HEK293T (cell line): ENCODE measurements around the gene NKPD1.

ENCODE experiments used
- ARNT ChIP-seq: fragments of 450-650 bp; IDR thresholded peaks from 2 replicates; pipeline ENCODE4 v1.6.1; 2017; ENCODE audit warnings: mild to moderate bottlenecking
- BHLHE40 ChIP-seq: fragments of 450-650 bp; IDR thresholded peaks from 2 replicates; pipeline ENCODE4 v1.6.1; 2016; ENCODE audit warnings: mild to moderate bottlenecking, moderate library complexity, borderline replicate concordance
- CTBP1 ChIP-seq: fragments of 450-650 bp; IDR thresholded peaks from 2 replicates; pipeline ENCODE4 v1.6.1; 2016; ENCODE audit warnings: borderline replicate concordance
- ELF4 ChIP-seq: fragments of 450-650 bp; IDR thresholded peaks from 2 replicates; pipeline ENCODE4 v1.6.1; 2017; ENCODE audit warnings: antibody characterized with exemption
- FOXK2 ChIP-seq: fragments of 450-650 bp; IDR thresholded peaks from 2 replicates; pipeline ENCODE4 v1.6.1; 2016; ENCODE audit warnings: mild to moderate bottlenecking
- FOXM1 ChIP-seq: fragments of 450-650 bp; IDR thresholded peaks from 2 replicates; pipeline ENCODE4 v1.6.1; 2017; ENCODE audit warnings: mild to moderate bottlenecking, borderline replicate concordance
- L3MBTL2 ChIP-seq: fragments of 450-650 bp; conservative IDR thresholded peaks from 2 replicates; pipeline ENCODE4 v1.6.1; 2016; ENCODE audit warnings: mild to moderate bottlenecking
- PKNOX1 ChIP-seq: fragments of 450-650 bp; IDR thresholded peaks from 2 replicates; pipeline ENCODE4 v1.6.1; 2016
- SP1 ChIP-seq: fragments of 450-650 bp; IDR thresholded peaks from 2 replicates; pipeline ENCODE4 v1.6.1; 2017
- SUZ12 ChIP-seq: fragments of 450-650 bp; IDR thresholded peaks from 2 replicates; pipeline ENCODE4 v1.6.1; 2016; ENCODE audit warnings: mild to moderate bottlenecking

GRCh38 chr19:45150180-45150579, 10.6 kb downstream of the NKPD1 start:
- TF ChIP-seq FOXM1 (no peak), SP1 (no peak), SUZ12 (no peak), BHLHE40 (no peak), L3MBTL2 (no peak), CTBP1 (no peak), ARNT (no peak), PKNOX1 (no peak), FOXK2 (no peak), ELF4 (no peak)
